ENCODE results near the gene CACNA1E. TPM values are rescaled to one million over a fixed set of nuclear protein-coding genes. Genes with fewer than 3 reads are reported as not detected.

CACNA1E gene
- total RNA-seq, 4 donors from 2014 or later: 0.03 to 0.05 TPM; not detected in 2

DNA sequence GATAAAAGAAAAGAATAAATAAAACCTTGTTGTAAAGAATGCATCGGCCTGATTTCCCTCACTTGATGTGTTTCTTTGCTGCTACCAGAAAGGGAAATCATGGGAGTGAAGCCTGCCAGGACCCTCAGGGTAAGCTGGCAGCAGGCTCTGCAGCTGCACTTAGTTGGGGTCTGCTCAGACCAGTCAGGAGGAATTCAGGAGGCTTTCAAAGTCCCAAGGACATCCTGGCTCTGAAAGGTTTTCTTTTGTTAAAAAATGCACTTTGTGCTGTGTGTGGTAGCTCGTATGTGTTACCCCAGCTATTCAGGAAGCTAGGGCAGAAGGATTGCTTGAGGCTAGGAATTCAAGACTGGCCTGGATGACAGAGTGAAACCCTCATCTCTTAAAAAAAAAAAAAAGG is 323.4 kb downstream of the CACNA1E start:
- Histone ChIP-seq H3K4me3 (no peak overlapping the region), H3K36me3 (no peaks in the 10 kb centered on the region), H3K4me1 (no peaks in the 10 kb centered on the region), H3K27me3 (no peaks in the 10 kb centered on the region), H3K27ac (no peak overlapping the region), H3K9me3 (no peaks in the 10 kb centered on the region)
- no peak for DNase-seq
- in situ Hi-C loops (cut with MboI; ENCODE audit: low sequenced_read_pairs in 4 of 4) (no loop called here), intact Hi-C loops (cut with DNase I; ENCODE audit: low total_unique reads) (no loop called here)
- ATAC-seq: no peak
- TF ChIP-seq, protein P1, sequence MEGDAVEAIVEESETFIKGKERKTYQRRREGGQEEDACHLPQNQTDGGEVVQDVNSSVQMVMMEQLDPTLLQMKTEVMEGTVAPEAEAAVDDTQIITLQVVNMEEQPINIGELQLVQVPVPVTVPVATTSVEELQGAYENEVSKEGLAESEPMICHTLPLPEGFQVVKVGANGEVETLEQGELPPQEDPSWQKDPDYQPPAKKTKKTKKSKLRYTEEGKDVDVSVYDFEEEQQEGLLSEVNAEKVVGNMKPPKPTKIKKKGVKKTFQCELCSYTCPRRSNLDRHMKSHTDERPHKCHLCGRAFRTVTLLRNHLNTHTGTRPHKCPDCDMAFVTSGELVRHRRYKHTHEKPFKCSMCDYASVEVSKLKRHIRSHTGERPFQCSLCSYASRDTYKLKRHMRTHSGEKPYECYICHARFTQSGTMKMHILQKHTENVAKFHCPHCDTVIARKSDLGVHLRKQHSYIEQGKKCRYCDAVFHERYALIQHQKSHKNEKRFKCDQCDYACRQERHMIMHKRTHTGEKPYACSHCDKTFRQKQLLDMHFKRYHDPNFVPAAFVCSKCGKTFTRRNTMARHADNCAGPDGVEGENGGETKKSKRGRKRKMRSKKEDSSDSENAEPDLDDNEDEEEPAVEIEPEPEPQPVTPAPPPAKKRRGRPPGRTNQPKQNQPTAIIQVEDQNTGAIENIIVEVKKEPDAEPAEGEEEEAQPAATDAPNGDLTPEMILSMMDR (IDR thresholded peaks at IDR 0.05 in 4 of 5, conservative IDR thresholded peaks at IDR 0.05 in 1 of 5): no peak
- no peak for TF ChIP-seq POLR2A (IDR thresholded peaks at IDR 0.05)

DNA sequence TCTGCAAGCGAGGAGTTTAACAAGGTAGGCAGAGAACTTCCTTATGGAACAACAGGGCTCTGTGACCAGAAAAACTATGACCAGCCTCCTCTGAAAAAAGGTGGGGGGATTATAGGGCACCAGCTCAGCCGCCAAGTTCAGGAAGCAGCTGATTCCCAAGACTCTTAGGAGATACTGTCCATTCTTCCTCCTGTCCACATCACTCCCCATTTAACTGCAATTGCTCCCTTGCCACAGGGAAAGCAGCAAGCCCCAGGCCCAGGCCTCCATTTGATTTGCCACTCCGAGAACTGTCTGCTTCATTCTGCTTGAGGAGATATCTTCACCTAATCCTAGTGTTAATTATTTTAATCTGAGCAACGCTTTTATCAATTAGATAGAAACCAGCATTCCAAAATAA is 323.9 kb downstream of the CACNA1E start:
- Histone ChIP-seq H3K4me3 (no peak overlapping the region), H3K27ac (no peak overlapping the region), H3K9me3 (no peaks in the 10 kb centered on the region), H3K4me1 (no peaks in the 10 kb centered on the region), H3K27me3 (no peaks in the 10 kb centered on the region), H3K36me3 (no peaks in the 10 kb centered on the region)
- TF ChIP-seq, protein P1 (IDR thresholded peaks at IDR 0.05 in 4 of 5, conservative IDR thresholded peaks at IDR 0.05 in 1 of 5): no peak
- no peak for TF ChIP-seq POLR2A (IDR thresholded peaks at IDR 0.05)
- in situ Hi-C loops (cut with MboI; ENCODE audit: low sequenced_read_pairs in 4 of 4): no loop called here
- ATAC-seq (no peak), DNase-seq (no peak)
- intact Hi-C loops (cut with DNase I; ENCODE audit: low total_unique reads): no loop called here

DNA sequence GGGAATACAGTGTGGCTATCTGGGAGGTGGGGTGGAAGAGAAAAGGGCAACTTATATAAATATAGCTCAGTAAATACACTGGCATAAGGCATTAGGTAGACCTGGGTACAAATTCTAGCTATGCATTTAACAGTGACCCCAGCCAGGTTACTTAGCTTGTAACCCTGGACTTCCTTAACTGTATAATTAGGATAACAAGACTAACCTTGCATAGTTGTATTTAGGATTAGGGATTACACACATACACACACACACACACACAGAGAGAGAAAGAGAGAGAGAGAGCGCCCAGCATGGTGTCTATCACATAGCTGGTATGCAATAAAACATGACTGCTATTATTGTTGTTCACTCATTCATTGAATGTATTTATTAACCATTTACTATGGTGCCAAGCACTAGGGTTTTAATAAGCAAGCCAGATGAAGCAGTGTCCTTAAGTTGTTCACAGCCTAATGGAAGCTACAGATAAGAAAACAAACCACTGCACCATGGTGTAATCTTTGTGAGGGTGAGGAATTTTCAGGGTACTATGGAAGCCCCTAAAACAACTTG is 326.8 kb downstream of the CACNA1E start:
- no peak overlapping the region for H3K4me3 ChIP-seq
- no peak overlapping the region for H3K27ac ChIP-seq
- H3K9me3 ChIP-seq: no peaks in the 10 kb centered on the region
- no peaks in the 10 kb centered on the region for H3K27me3 ChIP-seq
- H3K4me1 ChIP-seq: no peaks in the 10 kb centered on the region
- no peak for DNase-seq
- in situ Hi-C loops (cut with MboI; ENCODE audit: low sequenced_read_pairs in 4 of 4): no loop called here
- TF ChIP-seq POLR2A (IDR thresholded peaks at IDR 0.05): no peak
- TF ChIP-seq, protein P1 (IDR thresholded peaks at IDR 0.05 in 4 of 5, conservative IDR thresholded peaks at IDR 0.05 in 1 of 5): no peak
- intact Hi-C loops (cut with DNase I; ENCODE audit: low total_unique reads): no loop called here
- ATAC-seq: no peak
- no peaks in the 10 kb centered on the region for H3K36me3 ChIP-seq

DNA sequence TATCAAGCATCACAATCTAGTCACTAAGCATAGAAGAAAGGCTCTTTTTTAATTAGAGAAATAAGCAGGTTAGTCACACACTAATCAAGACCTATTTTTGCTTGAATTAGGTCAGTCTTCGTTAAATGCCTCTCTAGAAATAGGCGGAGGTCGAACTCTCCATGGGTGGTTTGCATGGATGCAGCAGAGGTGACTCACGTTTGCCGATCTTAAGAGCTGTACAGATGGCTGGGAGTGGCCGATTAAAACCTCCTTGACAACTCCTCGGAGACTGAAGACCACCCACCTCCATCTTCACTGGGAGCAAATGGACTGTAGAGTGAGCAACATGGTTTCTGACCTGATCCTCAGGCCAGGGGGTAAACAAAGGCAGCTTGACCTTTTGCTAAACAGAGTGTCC is 328.9 kb downstream of the CACNA1E start:
- DNase-seq: no peak
- no peaks in the 10 kb centered on the region for H3K27me3 ChIP-seq
- no peak overlapping the region for H3K4me3 ChIP-seq
- no peaks in the 10 kb centered on the region for H3K9me3 ChIP-seq
- in situ Hi-C loops (cut with MboI; ENCODE audit: low sequenced_read_pairs in 4 of 4): no loop called here
- intact Hi-C loops (cut with DNase I; ENCODE audit: low total_unique reads): no loop called here
- H3K36me3 ChIP-seq: no peaks in the 10 kb centered on the region
- no peak for ATAC-seq
- no peak for TF ChIP-seq POLR2A (IDR thresholded peaks at IDR 0.05)
- TF ChIP-seq, protein P1 (IDR thresholded peaks at IDR 0.05 in 4 of 5, conservative IDR thresholded peaks at IDR 0.05 in 1 of 5): no peak
- H3K27ac ChIP-seq: no peak overlapping the region
- H3K4me1 ChIP-seq: no peaks in the 10 kb centered on the region

DNA sequence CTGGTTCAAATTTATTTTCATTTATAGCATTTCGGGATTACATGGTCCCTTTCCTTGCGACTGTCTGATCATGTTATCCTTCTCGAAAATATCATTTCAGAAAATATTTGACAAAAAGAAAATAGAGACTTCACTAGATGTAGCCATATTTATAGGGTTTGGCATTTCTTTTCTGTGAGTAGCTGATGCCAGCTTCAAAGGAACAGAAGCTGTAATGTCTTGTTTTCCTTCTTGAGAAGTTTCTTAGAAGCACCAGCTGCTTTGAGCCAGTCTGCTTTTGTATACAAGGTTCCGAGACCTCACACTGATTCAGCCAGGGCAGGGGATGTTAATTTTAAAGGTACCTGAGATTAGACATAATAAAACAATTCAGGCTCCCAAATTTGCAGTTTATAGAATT is 329.9 kb downstream of the CACNA1E start:
- Histone ChIP-seq H3K36me3 (no peaks in the 10 kb centered on the region), H3K27me3 (no peaks in the 10 kb centered on the region), H3K27ac (no peak overlapping the region), H3K9me3 (no peaks in the 10 kb centered on the region), H3K4me1 (no peaks in the 10 kb centered on the region), H3K4me3 (no peak overlapping the region)
- intact Hi-C loops (cut with DNase I; ENCODE audit: low total_unique reads): no loop called here
- no peak for TF ChIP-seq POLR2A (IDR thresholded peaks at IDR 0.05)
- TF ChIP-seq, protein P1 (IDR thresholded peaks at IDR 0.05 in 4 of 5, conservative IDR thresholded peaks at IDR 0.05 in 1 of 5): no peak
- DNase-seq (no peak), ATAC-seq (no peak)
- in situ Hi-C loops (cut with MboI; ENCODE audit: low sequenced_read_pairs in 4 of 4): no loop called here

Measured in gastrocnemius medialis (tissue), 4 donors.